Measurements from ENCODE around the gene MEGF6. TPM values are rescaled to one million over a fixed set of nuclear protein-coding genes. Genes with fewer than 3 reads are reported as not detected.

Gene MEGF6
- total RNA-seq, 1 donor from 2014 or later, result 57.1 TPM

DNA sequence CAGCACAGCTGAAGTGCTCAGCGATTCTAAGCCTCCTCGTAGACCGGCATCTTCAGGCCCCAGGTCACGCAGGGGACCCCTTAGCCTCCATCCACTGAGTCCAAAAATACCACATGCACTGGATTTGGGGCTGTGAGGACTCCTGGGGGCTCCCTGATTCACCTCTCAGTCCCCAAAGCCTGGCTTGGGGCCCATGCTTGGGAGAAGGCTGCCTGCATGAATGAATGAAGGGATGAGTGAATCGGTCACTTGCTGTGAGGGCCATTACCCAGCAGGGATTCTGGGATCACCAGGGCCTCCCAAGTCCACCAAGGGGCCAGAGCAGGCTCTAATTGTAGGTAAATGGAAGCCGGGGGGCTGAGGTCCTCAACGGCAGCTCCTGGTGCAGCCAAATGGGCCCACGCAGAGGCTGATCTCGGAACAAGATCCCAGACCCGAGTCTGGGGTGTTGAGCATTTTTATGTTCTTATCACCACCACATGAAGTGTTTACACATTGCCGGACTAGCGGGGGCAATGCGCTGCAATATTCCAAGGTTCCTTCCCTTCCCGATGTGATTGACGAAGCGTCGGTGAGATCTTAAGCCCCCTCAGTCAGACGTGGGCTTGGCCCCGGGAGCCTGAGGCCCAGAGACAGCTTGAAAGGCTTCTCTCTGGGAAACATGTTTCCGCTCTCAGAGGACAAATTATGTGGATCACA is 170.4 kb downstream of the MEGF6 start:
- no peak for DNase-seq
- H3K27me3 ChIP-seq (ENCODE audit: low read depth), result peaks cover 32% of the 10 kb centered on the region
- TF ChIP-seq, protein P1, sequence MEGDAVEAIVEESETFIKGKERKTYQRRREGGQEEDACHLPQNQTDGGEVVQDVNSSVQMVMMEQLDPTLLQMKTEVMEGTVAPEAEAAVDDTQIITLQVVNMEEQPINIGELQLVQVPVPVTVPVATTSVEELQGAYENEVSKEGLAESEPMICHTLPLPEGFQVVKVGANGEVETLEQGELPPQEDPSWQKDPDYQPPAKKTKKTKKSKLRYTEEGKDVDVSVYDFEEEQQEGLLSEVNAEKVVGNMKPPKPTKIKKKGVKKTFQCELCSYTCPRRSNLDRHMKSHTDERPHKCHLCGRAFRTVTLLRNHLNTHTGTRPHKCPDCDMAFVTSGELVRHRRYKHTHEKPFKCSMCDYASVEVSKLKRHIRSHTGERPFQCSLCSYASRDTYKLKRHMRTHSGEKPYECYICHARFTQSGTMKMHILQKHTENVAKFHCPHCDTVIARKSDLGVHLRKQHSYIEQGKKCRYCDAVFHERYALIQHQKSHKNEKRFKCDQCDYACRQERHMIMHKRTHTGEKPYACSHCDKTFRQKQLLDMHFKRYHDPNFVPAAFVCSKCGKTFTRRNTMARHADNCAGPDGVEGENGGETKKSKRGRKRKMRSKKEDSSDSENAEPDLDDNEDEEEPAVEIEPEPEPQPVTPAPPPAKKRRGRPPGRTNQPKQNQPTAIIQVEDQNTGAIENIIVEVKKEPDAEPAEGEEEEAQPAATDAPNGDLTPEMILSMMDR (IDR thresholded peaks at IDR 0.05), result no peak

DNA sequence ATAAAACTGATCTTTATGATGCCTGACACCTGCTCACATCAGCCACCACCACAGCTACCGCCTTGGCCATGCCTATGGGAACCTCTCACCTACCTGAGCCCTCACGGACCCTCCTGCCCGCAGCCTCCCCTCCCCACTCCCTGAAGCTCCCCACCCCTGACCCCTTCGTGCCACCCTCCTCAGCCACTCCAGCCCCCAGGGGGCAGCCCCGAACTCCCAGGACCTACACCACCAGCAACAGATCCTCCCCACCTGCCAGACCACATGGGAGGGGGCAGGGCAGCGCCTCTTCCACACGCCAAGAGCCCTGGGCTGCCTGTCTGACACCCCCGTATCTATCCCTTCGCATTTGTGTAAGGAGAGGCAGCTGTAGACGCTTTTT is 171.0 kb downstream of the MEGF6 start:
- no peaks in the 10 kb centered on the region for H3K36me3 ChIP-seq
- TF ChIP-seq, protein P1 (IDR thresholded peaks at IDR 0.05), result no peak
- H3K4me1 ChIP-seq, result no peaks in the 10 kb centered on the region
- intact Hi-C loops (cut with DNase I), result no loop called here
- H3K27me3 ChIP-seq (ENCODE audit: low read depth), result peaks cover 31% of the 10 kb centered on the region
- H3K4me3 ChIP-seq, result no peak overlapping the region
- H3K27ac ChIP-seq, result no peak overlapping the region
- DNase-seq (no peak), ATAC-seq (no peak)
- no peaks in the 10 kb centered on the region for H3K9me3 ChIP-seq

More for the DNA sequence above, 170.4 kb downstream of the MEGF6 start:
- intact Hi-C loops (cut with DNase I), result no loop called here
- Histone ChIP-seq H3K4me1 (no peaks in the 10 kb centered on the region), H3K9me3 (peaks cover 3% of the 10 kb centered on the region), H3K4me3 (no peak overlapping the region), H3K36me3 (no peaks in the 10 kb centered on the region), H3K27ac (no peak overlapping the region)
- ATAC-seq, result no peak

Small RNA genes within 50 kb of the gene (microRNA-seq; reads per million reads assigned to microRNA genes)
- gene MIR551A (ENCODE audit: borderline number of aligned reads), result not detected

Other genes starting within 250 kb of the MEGF6 start
- 10.6 TPM for gene ARHGEF16, start 156.8 kb downstream of the MEGF6 start, total RNA-seq
- gene TPRG1L, start 13.5 kb upstream of the MEGF6 start, total RNA-seq, result 46.1 TPM
- 22.5 TPM for gene WRAP73, start 38.6 kb upstream of the MEGF6 start, total RNA-seq
- 3.6 TPM for gene TP73, start 41.0 kb upstream of the MEGF6 start, total RNA-seq
- gene CCDC27, start 140.9 kb upstream of the MEGF6 start, total RNA-seq, result not detected
- 8.5 TPM for gene SMIM1, start 161.2 kb upstream of the MEGF6 start, total RNA-seq
- gene LRRC47, start 185.0 kb upstream of the MEGF6 start, total RNA-seq, result 34.4 TPM
- gene CEP104, start 245.7 kb upstream of the MEGF6 start, total RNA-seq, result 53.9 TPM
- 10.6 TPM for gene DFFB, start 246.0 kb upstream of the MEGF6 start, total RNA-seq

Measured in lower lobe of right lung (tissue), 2 donors.